Stomach (tissue), 4 donors: ENCODE measurements around the gene FCHSD2.
"Not testable (repeated sequence)": the region's sequence is repeated elsewhere in the genome, so short reads cannot be mapped to it uniquely, and the experiment has no call there.

Source experiments
- EP300 ChIP-seq: sonication (generic); formaldehyde crosslinking; IDR thresholded peaks from one replicate; pipeline ENCODE4 v1.6.1; 2017; ENCODE audit warnings: antibody characterized with exemption
- POLR2AphosphoS5 ChIP-seq, 3 donors: sonication (generic); formaldehyde crosslinking; IDR thresholded peaks; one replicate each; pipeline ENCODE4 v1.6.1; 2016; ENCODE audit warnings: antibody characterized with exemption in 3 of 3

DNA sequence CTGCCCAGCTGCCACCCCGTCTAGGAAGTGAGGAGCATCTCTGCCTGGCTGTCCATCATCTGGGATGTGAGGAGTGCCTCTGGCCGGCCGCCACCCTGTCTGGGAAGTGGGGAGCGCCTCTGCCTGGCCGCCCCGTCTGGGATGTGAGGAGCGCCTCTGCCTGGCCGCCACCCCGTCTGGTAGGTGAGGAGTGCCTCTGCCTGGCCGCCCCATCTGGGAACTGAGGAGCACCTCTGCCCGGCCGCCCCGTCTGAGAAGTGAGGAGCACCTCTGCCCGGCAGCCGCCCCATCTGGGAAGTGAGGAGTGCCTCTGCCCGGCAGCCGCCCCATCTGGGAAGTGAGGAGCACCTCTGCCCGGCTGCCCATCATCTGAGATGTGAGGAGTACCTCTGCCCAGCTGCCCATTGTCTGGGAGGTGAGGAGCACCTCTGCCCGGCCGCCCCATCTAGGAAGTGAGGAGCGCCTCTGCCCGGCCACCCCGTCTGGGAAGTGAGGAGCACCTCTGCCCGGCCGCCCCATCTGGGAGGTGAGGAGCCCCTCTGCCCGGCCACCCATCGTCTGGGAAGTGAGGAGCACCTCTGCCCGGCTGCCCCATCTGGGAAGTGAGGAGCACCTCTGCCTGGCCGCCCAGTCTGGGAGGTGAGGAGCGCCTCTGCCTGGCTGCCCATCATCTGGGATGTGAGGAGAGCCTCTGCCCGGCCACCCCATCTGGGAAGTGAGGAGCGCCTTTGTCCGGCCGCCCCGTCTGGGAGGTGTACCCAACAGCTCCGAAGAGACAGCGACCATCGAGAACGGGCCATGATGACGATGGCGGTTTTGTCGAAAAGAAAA, 232.3 kb downstream of the FCHSD2 start:
- not testable (repeated sequence) for TF ChIP-seq EP300; POLR2AphosphoS5 (IDR thresholded peaks at IDR 0.05)
